Upper lobe of right lung (tissue), 1 donor: Measurements from ENCODE around the gene EIF5A. TPM values are rescaled to one million over a fixed set of nuclear protein-coding genes. Genes with fewer than 3 reads are reported as not detected.

Source experiments
- ATAC-seq: fragments of 200-7000 bp; cut with Tn5 transposase; one replicate; pipeline ENCODE4 v1.9.1; 2020; ENCODE audit warnings: mild to moderate bottlenecking, moderate library complexity
- DNase-seq: peaks from one replicate; pipeline ENCODE4 v3.0.0-alpha.2; 2020
- H3K27ac ChIP-seq: fragments of 200-600 bp; one replicate; pipeline ENCODE4 v1.8.0; 2022
- H3K27me3 ChIP-seq: fragments of 200-600 bp; one replicate; pipeline ENCODE4 v1.8.0; 2022; ENCODE audit warnings: mild to moderate bottlenecking
- H3K36me3 ChIP-seq: fragments of 200-600 bp; one replicate; pipeline ENCODE4 v1.8.0; 2022
- H3K4me1 ChIP-seq: fragments of 200-600 bp; one replicate; pipeline ENCODE4 v1.8.0; 2022
- H3K4me3 ChIP-seq: fragments of 200-600 bp; one replicate; pipeline ENCODE4 v1.8.0; 2022; ENCODE audit warnings: mild to moderate bottlenecking
- H3K9me3 ChIP-seq: fragments of 200-600 bp; one replicate; pipeline ENCODE4 v1.8.0; 2022
- CTCF ChIP-seq: fragments of 200-600 bp; IDR thresholded peaks from one replicate; pipeline ENCODE4 v1.8.0; 2022; ENCODE audit warnings: antibody characterized with exemption
- intact Hi-C: fragments of 100-400 bp; cut with DNase I; formaldehyde crosslinking; loops from one replicate; pipeline ENCODE4 v1.11.0; 2022
- total RNA-seq: library from RNA; stranded (reverse); fragmentation: NEBNext Ultra II Directional; extraction: Animal tissue kit (Norgen Biotek cat#: 25700); gene quantifications from one replicate; pipeline ENCODE4 v1.2.1, GENCODE V29; 2021
- donor health status: DM: no; HTN: yes; CAD: no; lungs with severe emphysema.

EIF5A gene
- total RNA-seq, 1 donor from 2014 or later, result 241 TPM

GRCh38 chr17:7325031-7325528 lies 17.7 kb downstream of the EIF5A start:
- Histone ChIP-seq H3K36me3 (peaks cover 47% of the 10 kb centered on the region), H3K27me3 (no peaks in the 10 kb centered on the region), H3K27ac (no peak overlapping the region), H3K9me3 (no peaks in the 10 kb centered on the region), H3K4me1 (peaks cover 10% of the 10 kb centered on the region), H3K4me3 (no peak overlapping the region)
- no peak for DNase-seq
- intact Hi-C loops, result no loop called here
- TF ChIP-seq CTCF, result no peak
- no peak for ATAC-seq

DNA sequence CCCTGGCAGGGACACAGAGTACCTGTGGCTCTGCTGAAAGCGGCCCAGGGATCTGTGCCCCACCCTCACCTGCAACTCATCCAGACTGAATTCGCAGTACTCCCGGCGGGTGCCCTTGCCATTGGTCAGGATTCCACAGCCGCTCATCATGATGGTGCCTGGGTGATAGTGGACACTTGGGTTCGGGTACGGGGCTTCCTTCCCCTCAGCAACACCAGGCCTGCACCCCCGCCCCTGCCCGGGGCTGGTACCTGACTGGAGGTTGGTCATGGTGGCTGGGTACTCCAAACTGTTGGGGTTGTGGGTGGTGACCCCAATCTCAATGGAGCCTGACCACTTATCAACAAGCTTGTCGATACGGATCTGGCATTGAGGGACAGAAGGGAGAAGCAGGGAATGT lies 18.8 kb downstream of the EIF5A start:
- Histone ChIP-seq H3K9me3 (no peaks in the 10 kb centered on the region), H3K27ac (no peak overlapping the region), H3K27me3 (no peaks in the 10 kb centered on the region), H3K36me3 (peaks cover 36% of the 10 kb centered on the region), H3K4me1 (peaks cover 15% of the 10 kb centered on the region), H3K4me3 (no peak overlapping the region)
- DNase-seq (no peak), ATAC-seq (no peak)
- intact Hi-C loops, result no loop called here
- no peak for TF ChIP-seq CTCF

GRCh38 chr17:7327056-7327455 lies 19.6 kb downstream of the EIF5A start:
- DNase-seq, result no peak
- Histone ChIP-seq H3K9me3 (no peaks in the 10 kb centered on the region), H3K27me3 (no peaks in the 10 kb centered on the region), H3K27ac (no peak overlapping the region), H3K4me3 (no peak overlapping the region), H3K4me1 (peaks cover 15% of the 10 kb centered on the region), H3K36me3 (peaks cover 27% of the 10 kb centered on the region)
- intact Hi-C loops, result no loop called here
- no peak for TF ChIP-seq CTCF
- no peak for ATAC-seq

DNA sequence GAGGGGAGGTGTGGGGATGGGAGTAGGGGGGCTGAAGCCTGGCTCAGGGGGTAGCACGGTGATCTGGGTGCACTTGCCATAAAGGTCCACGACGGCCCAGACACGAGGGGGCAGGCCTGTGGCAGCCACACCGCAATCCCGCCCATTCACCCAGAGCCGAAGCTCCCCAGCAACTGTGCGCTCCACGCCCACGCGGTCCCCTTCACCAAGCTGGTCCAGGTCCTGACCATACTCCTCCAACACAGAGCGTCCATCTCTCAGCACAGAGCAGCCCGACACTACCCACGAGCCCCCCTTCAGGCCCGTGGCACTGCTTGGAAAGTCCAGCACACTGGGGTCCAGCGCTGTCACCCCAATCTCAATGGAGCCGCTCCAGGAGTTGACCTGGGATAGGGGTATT lies 20.1 kb downstream of the EIF5A start:
- no peak for TF ChIP-seq CTCF
- intact Hi-C loops, result no loop called here
- ATAC-seq (no peak), DNase-seq (no peak)
- Histone ChIP-seq H3K27me3 (no peaks in the 10 kb centered on the region), H3K9me3 (no peaks in the 10 kb centered on the region), H3K4me1 (peaks cover 15% of the 10 kb centered on the region), H3K27ac (no peak overlapping the region), H3K4me3 (no peak overlapping the region), H3K36me3 (peaks cover 23% of the 10 kb centered on the region)

DNA sequence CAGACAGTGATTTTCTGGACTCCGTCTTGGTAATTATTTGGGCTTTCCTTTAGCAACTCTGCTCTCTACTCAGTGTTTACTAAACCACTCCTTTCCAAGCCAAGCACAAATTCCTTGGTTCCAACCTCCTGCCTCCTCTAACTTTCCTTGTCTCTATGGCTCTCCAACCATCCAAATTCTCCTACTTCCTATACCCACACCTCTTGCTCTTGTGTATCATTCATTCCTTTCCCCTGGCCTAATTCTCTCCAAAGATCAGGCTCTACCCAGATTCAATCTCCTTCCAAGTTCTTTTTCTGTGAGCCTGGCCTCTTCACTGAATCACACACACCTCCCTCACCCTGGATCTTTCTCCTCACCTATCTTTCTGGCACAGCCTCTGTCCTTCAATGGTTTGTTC lies 20.6 kb downstream of the EIF5A start:
- Histone ChIP-seq H3K9me3 (no peaks in the 10 kb centered on the region), H3K27ac (no peak overlapping the region), H3K27me3 (no peaks in the 10 kb centered on the region), H3K4me1 (peaks cover 15% of the 10 kb centered on the region), H3K4me3 (no peak overlapping the region), H3K36me3 (peaks cover 18% of the 10 kb centered on the region)
- DNase-seq (no peak), ATAC-seq (no peak)
- intact Hi-C loops, result no loop called here
- TF ChIP-seq CTCF, result no peak

DNA sequence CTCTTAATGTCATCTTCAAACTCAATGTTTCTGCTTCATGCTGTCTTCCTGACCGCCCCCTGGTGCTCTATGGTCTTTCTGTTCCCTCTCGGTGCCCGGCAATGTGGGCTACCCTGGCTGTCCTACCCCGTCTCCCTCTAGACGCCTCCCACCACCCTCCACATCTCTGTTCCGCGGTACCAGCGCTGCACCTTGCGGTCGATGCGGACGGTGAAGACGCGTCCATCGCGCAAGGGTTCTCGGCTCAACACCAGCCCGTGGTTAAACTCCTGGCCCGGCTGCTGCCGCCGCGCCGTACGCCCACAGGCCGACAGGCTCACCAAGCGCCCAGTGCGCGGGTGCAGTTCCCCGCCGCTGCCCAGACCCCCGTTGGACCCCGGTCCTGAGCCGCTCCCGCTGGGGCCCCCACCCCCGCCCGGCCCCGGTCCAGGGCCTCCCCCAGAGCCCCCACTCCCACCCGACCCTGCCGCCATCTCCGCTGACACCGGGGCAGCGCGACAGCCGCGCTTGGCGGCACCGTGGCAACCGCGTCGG lies 21.5 kb downstream of the EIF5A start, which contains the start of gene NEURL4:
Gene NEURL4, minus strand, starts transcription at position 496 of the 534 bp plus-strand sequence. Its CDS starts 23 bp downstream, at position 473.
- no peak for TF ChIP-seq CTCF
- Histone ChIP-seq H3K4me3 (peak within 1 kb of the TSS; percentile 87), H3K36me3 (peaks cover 9% of the 10 kb centered on the region), H3K27ac (peak within 1 kb of the TSS; percentile 92), H3K4me1 (peaks cover 15% of the 10 kb centered on the region), H3K9me3 (no peaks in the 10 kb centered on the region), H3K27me3 (no peaks in the 10 kb centered on the region)
- intact Hi-C loops, result no loop called here
- ATAC-seq, result peak; percentile 16
- DNase-seq, result no peak
